ENCODE measurements around the gene BCL6. TPM values are rescaled to one million over a fixed set of nuclear protein-coding genes. Genes with fewer than 3 reads are reported as not detected.

BCL6 gene
- total and polyA plus RNA-seq, 2 of the 8 experiments (the other 6 are each of a cell fraction or from before 2014, with no cell fraction given) = 5.7 to 10.4 TPM

GRCh38 chr3:187725653-187726370, 19.5 kb downstream of the BCL6 start (continued):
- TF ChIP-seq USF2 (IDR thresholded peaks at IDR 0.05; ENCODE audit: low read length) (no peak), SRF (IDR thresholded peaks at IDR 0.05; ENCODE audit: low read depth, low read length) (no peak)
